A172 (cell line): Measurements from ENCODE around the gene PIK3C2G. TPM values are rescaled to one million over a fixed set of nuclear protein-coding genes. Genes with fewer than 3 reads are reported as not detected.
"Not testable (repeated sequence)": the region's sequence is repeated elsewhere in the genome, so short reads cannot be mapped to it uniquely, and the experiment has no call there.

ENCODE experiments used
- DNase-seq: peaks from one replicate; pipeline ENCODE4 v3.0.0-alpha.2; 2015; ENCODE audit warnings: low spot score
- total RNA-seq: library from RNA; depleted of rRNA; stranded (reverse); fragments of >200 nt; shearing (Covaris generic); gene quantifications from 2 replicates; pipeline ENCODE4 v1.2.3, GENCODE V29; 2014

Gene PIK3C2G
- total RNA-seq, 1 experiment from 2014 or later: not detected

GRCh38 chr12:18472304-18472703 is 211.0 kb downstream of the PIK3C2G start:
- DNase-seq: no peak

GRCh38 chr12:18472806-18473205 is 211.5 kb downstream of the PIK3C2G start:
- no peak for DNase-seq

GRCh38 chr12:18476861-18477260 is 215.5 kb downstream of the PIK3C2G start:
- no peak for DNase-seq

GRCh38 chr12:18479256-18479655 is 217.9 kb downstream of the PIK3C2G start:
- no peak for DNase-seq

- no peak for DNase-seq
These were observed 221.3 kb downstream of the PIK3C2G start for GRCh38 chr12:18482601-18483120.

- DNase-seq: no peak
These were observed 222.5 kb downstream of the PIK3C2G start for GRCh38 chr12:18483698-18484325.

- DNase-seq: no peak
These were observed 224.7 kb downstream of the PIK3C2G start for GRCh38 chr12:18486036-18486435.

GRCh38 chr12:18487509-18487908 is 226.2 kb downstream of the PIK3C2G start:
- no peak for DNase-seq

GRCh38 chr12:18492372-18493025 is 231.2 kb downstream of the PIK3C2G start:
- DNase-seq: no peak

- no peak for DNase-seq
These were observed 234.8 kb downstream of the PIK3C2G start for GRCh38 chr12:18496156-18496555.

- not testable (repeated sequence) for DNase-seq
These were observed 238.8 kb downstream of the PIK3C2G start for GRCh38 chr12:18500160-18500574.

- DNase-seq: not testable (repeated sequence)
These were observed 239.4 kb downstream of the PIK3C2G start for GRCh38 chr12:18500736-18501135.

- DNase-seq: no peak
These were observed 241.2 kb downstream of the PIK3C2G start for GRCh38 chr12:18502422-18502968.

GRCh38 chr12:18521461-18521860 is 260.1 kb downstream of the PIK3C2G start:
- no peak for DNase-seq

- DNase-seq: no peak
These were observed 261.5 kb downstream of the PIK3C2G start for GRCh38 chr12:18522806-18523205.

- DNase-seq: not testable (repeated sequence)
These were observed 281.2 kb downstream of the PIK3C2G start for GRCh38 chr12:18542497-18542896.

- no peak for DNase-seq
These were observed 285.1 kb downstream of the PIK3C2G start for GRCh38 chr12:18546399-18546798.

GRCh38 chr12:18549598-18549997 is 288.3 kb downstream of the PIK3C2G start:
- no peak for DNase-seq

- no peak for DNase-seq
These were observed 289.8 kb downstream of the PIK3C2G start for GRCh38 chr12:18551106-18551505.

GRCh38 chr12:18551701-18552100 is 290.4 kb downstream of the PIK3C2G start:
- DNase-seq: no peak

GRCh38 chr12:18552829-18553228 is 291.5 kb downstream of the PIK3C2G start:
- no peak for DNase-seq

GRCh38 chr12:18556161-18556560 is 294.8 kb downstream of the PIK3C2G start:
- no peak for DNase-seq

- DNase-seq: no peak
These were observed 297.9 kb downstream of the PIK3C2G start for GRCh38 chr12:18559242-18559641.
